Type B pancreatic cell (in vitro differentiated cells): ENCODE results near the gene FBXO3. TPM values are rescaled to one million over a fixed set of nuclear protein-coding genes. Genes with fewer than 3 reads are reported as not detected.

Source experiments
- DNase-seq: peaks from one replicate; pipeline ENCODE4 v3.0.0; 2021; ENCODE audit warnings: mixed read lengths; ENCODE audit not compliant: unreplicated experiment; ENCODE audit errors: extremely low spot score
- H3K27ac Mint-ChIP-seq: 2 replicates; pipeline ENCODE4 v1.8.0; 2021; ENCODE audit warnings: mild to moderate bottlenecking, mixed read lengths
- H3K27me3 Mint-ChIP-seq: 2 replicates; pipeline ENCODE4 v1.8.0; 2021; ENCODE audit warnings: mixed read lengths
- H3K36me3 Mint-ChIP-seq: 2 replicates; pipeline ENCODE4 v1.8.0; 2021; ENCODE audit warnings: mixed read lengths
- H3K4me1 Mint-ChIP-seq: one replicate; pipeline ENCODE4 v1.8.0; 2021; ENCODE audit warnings: mixed read lengths; ENCODE audit not compliant: unreplicated experiment
- H3K4me3 Mint-ChIP-seq: 2 replicates; pipeline ENCODE4 v1.8.0; 2021; ENCODE audit warnings: mild to moderate bottlenecking, mixed read lengths
- H3K9me3 Mint-ChIP-seq: 2 replicates; pipeline ENCODE4 v1.8.0; 2021; ENCODE audit warnings: mixed read lengths
- total RNA-seq: library from RNA; stranded (reverse); gene quantifications from 2 replicates; pipeline ENCODE4 v1.2.1, GENCODE V29; 2021; ENCODE audit warnings: low replicate concordance
- TF ChIP-seq, protein P1 (sequence below): fragments of 200-600 bp; sonication (generic); conservative IDR thresholded peaks from 2 replicates; pipeline ENCODE4 v1.5.0; 2021; ENCODE audit warnings: antibody characterized with exemption, mild to moderate bottlenecking

The FBXO3 gene
- total RNA-seq, 1 donor from 2014 or later: 29.3 TPM

DNA sequence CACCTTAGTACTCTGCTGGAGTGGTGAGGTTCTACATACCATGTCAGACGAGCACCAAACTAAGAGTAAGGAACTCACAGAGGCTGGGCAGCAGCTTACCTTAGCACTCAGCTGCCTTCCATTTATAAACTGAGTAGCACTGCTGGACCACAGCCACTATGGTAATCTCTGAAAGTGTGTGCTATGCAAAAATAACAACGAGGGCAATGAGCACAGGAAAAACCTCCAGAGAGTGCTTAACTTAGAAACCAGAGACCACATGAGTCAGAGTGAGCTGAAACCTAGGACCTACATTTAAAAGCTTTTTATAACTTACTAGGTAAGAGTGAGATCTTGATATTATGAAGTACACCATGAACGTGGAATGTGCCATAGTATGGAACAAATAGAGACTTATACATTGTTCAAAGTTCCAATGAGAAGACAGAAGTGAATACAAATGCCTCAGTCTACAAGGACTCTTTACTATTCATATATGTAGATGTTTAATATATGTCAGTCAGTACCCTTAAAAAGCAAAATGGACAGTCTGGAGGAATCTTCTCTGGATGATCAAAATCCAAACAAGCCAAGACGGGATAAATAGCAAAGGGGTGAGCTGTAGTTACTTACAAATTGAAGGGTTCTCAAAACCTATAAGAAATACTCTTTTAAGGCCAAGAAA lies 20.9 kb downstream of the FBXO3 start:
- no peaks in the 10 kb centered on the region for H3K27me3 Mint-ChIP-seq
- peaks cover 7% of the 10 kb centered on the region for H3K36me3 Mint-ChIP-seq
- H3K4me1 Mint-ChIP-seq: no peaks in the 10 kb centered on the region
- H3K27ac Mint-ChIP-seq: no peak overlapping the region
- DNase-seq: no peak
- H3K4me3 Mint-ChIP-seq: no peak overlapping the region
- H3K9me3 Mint-ChIP-seq: no peaks in the 10 kb centered on the region
- TF ChIP-seq, protein P1, sequence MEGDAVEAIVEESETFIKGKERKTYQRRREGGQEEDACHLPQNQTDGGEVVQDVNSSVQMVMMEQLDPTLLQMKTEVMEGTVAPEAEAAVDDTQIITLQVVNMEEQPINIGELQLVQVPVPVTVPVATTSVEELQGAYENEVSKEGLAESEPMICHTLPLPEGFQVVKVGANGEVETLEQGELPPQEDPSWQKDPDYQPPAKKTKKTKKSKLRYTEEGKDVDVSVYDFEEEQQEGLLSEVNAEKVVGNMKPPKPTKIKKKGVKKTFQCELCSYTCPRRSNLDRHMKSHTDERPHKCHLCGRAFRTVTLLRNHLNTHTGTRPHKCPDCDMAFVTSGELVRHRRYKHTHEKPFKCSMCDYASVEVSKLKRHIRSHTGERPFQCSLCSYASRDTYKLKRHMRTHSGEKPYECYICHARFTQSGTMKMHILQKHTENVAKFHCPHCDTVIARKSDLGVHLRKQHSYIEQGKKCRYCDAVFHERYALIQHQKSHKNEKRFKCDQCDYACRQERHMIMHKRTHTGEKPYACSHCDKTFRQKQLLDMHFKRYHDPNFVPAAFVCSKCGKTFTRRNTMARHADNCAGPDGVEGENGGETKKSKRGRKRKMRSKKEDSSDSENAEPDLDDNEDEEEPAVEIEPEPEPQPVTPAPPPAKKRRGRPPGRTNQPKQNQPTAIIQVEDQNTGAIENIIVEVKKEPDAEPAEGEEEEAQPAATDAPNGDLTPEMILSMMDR: no peak

DNA sequence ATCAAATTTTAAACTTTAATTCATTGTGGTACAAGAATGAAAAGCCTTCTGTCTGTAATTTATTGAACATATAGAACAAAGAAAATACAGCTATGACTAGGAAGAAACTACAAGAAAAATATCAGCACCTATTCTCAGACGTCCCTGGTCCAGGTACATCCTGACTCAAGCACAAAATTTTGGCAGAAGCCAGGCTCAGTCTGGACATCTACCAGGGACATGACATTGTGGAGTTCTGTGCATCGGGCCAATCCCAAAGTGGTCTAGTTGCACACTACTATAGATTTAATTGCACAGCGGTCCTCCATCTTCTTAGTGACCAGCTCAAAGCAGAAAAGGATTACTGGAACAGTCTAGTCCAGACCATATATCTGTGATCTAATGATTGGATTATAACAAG lies 22.4 kb downstream of the FBXO3 start:
- Mint-ChIP-seq H3K27ac (no peak overlapping the region), H3K27me3 (no peaks in the 10 kb centered on the region), H3K4me3 (no peak overlapping the region), H3K4me1 (no peaks in the 10 kb centered on the region), H3K9me3 (no peaks in the 10 kb centered on the region), H3K36me3 (peaks cover 12% of the 10 kb centered on the region)
- DNase-seq: no peak
- TF ChIP-seq, protein P1: no peak

DNA sequence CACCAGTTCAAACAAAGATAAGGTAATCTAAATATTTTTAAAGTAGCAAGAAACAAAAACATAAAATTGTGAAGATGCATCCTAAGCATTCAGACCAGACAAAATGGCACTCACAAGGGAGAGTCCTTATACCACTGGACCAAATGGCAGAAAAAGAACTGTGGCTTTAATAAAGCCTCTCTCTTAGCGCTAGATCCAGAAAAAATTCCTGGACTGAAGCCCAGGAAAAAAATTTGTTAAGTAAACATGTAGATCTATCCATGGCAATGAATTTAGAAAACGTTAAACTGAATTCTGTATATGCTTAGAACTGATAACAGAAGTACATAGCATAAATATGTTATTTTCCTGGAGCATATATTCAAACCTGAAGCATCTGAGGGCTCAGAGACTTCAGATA lies 26.3 kb downstream of the FBXO3 start:
- no peak for DNase-seq
- no peaks in the 10 kb centered on the region for H3K9me3 Mint-ChIP-seq
- H3K4me1 Mint-ChIP-seq: no peaks in the 10 kb centered on the region
- H3K36me3 Mint-ChIP-seq: peaks cover 9% of the 10 kb centered on the region
- TF ChIP-seq, protein P1: no peak
- no peak overlapping the region for H3K4me3 Mint-ChIP-seq
- no peaks in the 10 kb centered on the region for H3K27me3 Mint-ChIP-seq
- H3K27ac Mint-ChIP-seq: no peak overlapping the region

DNA sequence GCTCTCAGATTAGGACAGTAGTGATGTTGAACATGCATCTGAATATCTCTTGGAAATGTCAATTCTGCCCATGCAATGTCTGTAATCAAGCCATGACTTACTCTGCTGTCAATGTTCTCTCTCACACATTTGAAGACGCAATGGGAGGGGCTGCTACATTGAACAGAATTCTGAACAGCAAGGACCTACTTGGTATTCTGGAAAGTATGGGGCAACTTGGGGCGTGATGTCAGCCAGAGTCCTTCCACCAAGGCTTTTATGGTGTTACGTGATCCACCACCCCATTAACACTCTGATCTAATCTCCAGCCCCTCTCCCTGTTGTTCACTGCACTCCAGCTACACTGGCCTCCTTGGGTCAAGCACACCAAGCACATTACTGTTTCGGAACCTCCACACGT lies 31.0 kb downstream of the FBXO3 start:
- Mint-ChIP-seq H3K27ac (no peak overlapping the region), H3K4me1 (no peaks in the 10 kb centered on the region), H3K36me3 (peaks cover 12% of the 10 kb centered on the region), H3K9me3 (no peaks in the 10 kb centered on the region), H3K4me3 (no peak overlapping the region), H3K27me3 (peaks cover 5% of the 10 kb centered on the region)
- DNase-seq: no peak
- TF ChIP-seq, protein P1: no peak

DNA sequence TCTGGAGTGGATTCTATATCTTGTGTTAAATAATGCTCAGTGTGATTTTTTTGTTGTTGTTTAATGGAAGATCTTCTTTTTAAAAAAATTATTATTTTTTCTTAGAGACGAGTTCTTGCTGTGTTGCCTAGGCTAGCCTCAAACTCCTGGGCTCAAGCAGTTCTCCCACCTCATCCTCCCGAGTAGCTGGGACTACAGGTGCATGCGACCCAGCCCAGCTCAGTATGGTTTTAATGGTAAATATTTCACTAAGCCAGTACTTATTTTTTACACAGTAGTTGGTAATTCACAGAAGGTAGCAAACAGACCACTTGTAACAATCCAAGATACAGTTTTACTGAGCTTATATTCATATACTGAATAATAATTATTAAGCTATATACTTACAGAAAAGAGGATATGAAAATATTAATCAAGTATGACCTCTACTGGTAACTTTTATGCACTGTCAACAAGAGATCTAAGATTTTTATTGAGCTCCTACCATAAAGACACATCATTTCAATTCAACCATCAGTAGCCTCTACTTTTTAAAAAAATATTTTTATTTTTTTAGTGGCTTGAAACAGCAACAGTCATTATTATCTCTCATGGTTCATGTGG lies 32.0 kb downstream of the FBXO3 start:
- TF ChIP-seq, protein P1: peak; percentile 67
- Mint-ChIP-seq H3K36me3 (peaks cover 9% of the 10 kb centered on the region), H3K9me3 (no peaks in the 10 kb centered on the region), H3K4me3 (no peak overlapping the region), H3K4me1 (no peaks in the 10 kb centered on the region), H3K27me3 (peaks cover 5% of the 10 kb centered on the region), H3K27ac (no peak overlapping the region)
- no peak for DNase-seq
